CD4-positive, alpha-beta T cell treated with Interleukin-6 for 4 hours (primary cell): Measurements from ENCODE around the gene NT5C3B.
"Not testable (repeated sequence)": the region's sequence is repeated elsewhere in the genome, so short reads cannot be mapped to it uniquely, and the experiment has no call there.

Source experiments
- DNase-seq: peaks from one replicate; pipeline ENCODE4 v3.0.0-alpha.2; 2020; ENCODE audit warnings: mixed read lengths

NT5C3B gene

GRCh38 chr17:41781404-41782110 lies 54.5 kb downstream of the NT5C3B start:
- no peak for DNase-seq

- no peak for DNase-seq
These were observed 56.1 kb downstream of the NT5C3B start for GRCh38 chr17:41779954-41780353.

DNA sequence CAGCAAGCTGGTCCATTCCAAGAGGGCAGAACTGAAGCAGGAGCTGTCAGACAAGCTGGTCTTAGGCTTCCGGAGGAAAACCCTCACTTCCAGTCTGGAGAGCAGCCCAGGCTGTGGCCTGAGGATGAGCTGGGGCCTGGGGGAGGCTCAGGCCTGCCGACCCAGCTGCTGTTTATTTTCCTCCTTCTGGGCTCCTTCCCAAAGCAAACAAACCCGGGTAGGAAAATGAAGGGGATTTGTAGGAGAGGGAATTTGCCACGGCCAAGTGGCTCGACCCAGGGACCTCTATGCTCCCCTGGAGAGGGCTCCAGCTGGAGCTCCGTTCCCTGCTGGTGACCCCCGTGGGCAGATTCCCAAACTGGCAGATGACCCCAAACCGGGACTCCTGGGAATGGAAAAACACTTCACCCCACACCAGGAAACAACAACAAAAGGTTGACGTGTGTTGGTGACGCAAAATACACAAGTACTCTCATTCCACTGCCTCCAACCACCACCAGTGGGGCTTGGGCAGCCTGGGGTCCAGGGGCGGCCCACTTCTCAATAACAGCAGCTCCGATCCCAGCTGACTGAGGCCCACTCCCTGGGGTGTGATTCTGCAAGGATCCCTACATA lies 58.4 kb downstream of the NT5C3B start:
- DNase-seq: no peak

DNA sequence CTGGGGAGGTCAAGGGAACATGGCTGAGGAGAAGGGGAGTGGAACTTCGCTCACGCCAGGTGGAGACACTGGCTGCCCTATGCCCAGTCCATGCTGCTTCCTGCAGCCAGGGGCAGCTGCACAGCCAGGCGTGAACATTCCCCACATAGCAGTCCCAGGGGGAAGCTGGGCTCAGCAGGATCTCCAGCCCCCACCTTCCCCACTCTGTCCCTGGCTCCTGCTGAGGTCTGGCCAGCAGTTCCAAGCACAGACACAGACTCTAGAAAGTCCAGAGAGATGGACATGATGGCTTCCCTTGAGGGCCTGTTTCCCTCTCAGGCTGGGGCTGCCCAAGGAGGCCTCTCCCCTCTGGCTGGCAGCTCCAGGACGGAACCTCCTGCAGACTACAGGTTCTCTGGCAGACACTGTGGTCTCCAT lies 58.9 kb downstream of the NT5C3B start:
- no peak for DNase-seq

- not testable (repeated sequence) for DNase-seq
These were observed 59.7 kb downstream of the NT5C3B start for GRCh38 chr17:41776262-41776900.

DNA sequence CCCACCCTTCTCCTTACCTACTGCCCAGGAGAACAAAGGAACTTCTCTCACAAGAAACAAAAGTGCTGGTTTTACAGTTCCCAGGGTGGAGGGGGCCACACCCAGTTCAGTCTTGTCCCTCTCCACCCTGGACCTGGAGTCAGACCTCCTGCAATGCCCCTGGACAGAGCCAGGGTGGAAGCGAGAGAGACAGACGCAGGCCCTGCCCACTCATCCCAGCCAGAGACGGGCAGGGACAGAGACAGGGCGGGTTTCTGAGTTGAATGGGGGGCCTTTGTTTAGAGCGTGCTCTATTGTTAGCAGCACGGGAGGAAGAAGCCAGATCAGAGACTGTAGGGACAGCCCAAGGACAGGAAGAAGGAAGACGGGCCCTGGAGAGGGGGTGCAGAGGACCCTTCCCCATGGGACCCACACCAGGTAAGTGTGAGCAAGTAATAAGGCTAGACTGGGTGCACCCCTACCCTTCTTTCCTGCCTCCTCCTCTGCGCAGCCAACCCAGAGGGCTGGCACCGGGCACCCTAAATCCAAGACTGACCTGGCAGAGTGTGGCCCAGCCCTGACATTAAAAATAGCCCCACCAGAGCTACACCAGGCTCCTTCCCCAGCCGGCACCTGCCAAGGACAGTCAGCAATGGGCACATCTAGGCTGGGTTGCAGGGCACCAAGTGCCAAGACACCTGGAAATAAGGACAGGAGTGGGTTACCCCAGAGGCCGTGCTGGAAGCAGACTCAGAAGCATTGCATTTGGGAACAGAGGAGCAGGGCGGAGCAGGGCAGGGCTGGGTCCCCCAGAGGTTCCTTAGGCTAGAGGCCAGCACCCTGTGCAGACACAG lies 60.4 kb downstream of the NT5C3B start:
- DNase-seq: no peak
